ENCODE results near the gene FGFRL1. TPM values are rescaled to one million over a fixed set of nuclear protein-coding genes. Genes with fewer than 3 reads are reported as not detected.

Gene FGFRL1
- total RNA-seq, 6 experiments from 2014 or later = 27.9 to 60.1 (median 45.7) TPM

- Histone ChIP-seq H3K27ac (no peak overlapping the region), H3K4me3 (no peak overlapping the region), H3K27me3 (no peaks in the 10 kb centered on the region), H3K36me3 (peaks cover 0 to 17% (median 4%) of the 10 kb centered on the region in 4 donors), H3K9me3 (no peaks in the 10 kb centered on the region), H3K4me1 (peaks cover 0 to 31% (median 13%) of the 10 kb centered on the region in 4 donors)
- TF ChIP-seq POLR2A (IDR thresholded peaks at IDR 0.05) (no peak), CTCF (IDR thresholded peaks at IDR 0.05) (no peak)
- no CpG with 5 or more reads among the region's 69 CpGs for WGBS (ENCODE audit: insufficient coverage, low coverage, low lambda C conversion rate, missing lambda C conversion rate)
- DNase-seq (no peak), ATAC-seq (no peak)
- intact Hi-C loops (cut with DNase I) = no loop called here
Observed at GRCh38 chr4:988726-989721, 22.4 kb upstream of the FGFRL1 start.

DNA sequence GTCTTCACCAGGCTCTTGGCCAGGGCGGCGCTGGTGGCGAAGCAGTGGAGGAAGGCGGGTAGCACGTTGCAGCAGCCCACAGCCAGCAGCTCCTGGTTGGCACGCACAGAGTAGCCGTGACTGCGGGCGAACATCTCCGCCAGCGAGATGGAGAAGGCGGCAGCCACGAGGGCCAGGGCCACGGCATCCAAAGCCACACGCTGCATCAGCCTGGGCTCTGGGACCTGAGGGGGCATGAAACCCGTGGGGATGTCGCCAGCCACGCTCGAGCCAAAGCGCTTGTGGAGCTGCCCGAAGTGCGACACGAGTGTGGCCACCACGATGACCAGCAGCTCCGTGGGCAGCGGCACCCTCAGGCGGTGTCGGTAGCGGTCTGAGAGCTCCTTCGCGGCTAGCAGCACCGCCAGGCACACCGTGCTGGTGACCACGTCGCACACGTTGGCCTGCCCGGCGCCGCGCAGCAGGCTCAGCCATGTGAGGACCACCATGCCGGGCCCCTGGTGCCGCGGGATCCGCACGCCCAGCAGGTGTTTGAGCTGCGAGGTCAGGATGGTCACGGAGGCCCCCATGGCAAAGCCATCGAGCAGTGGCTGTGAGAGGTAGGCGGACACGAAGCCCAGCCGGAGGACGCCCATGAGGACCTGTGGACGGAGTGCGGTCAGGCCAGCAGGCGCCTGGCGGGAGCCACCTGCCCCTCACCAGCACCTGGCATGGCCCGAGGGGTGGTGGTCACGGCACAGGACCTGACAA lies 21.5 kb upstream of the FGFRL1 start:
- Histone ChIP-seq H3K36me3 (peaks cover 0 to 17% (median 4%) of the 10 kb centered on the region in 4 donors), H3K27ac (no peak overlapping the region), H3K4me1 (peaks cover 0 to 39% (median 15%) of the 10 kb centered on the region in 4 donors), H3K27me3 (no peaks in the 10 kb centered on the region), H3K4me3 (no peak overlapping the region), H3K9me3 (no peaks in the 10 kb centered on the region)
- peak in 1 of 3 donors; percentile 22 for DNase-seq
- ATAC-seq = no peak
- 87% methylated on average over 3 of the region's 58 CpGs for WGBS (ENCODE audit: insufficient coverage, low coverage, low lambda C conversion rate, missing lambda C conversion rate)
- TF ChIP-seq POLR2A (IDR thresholded peaks at IDR 0.05) (no peak), CTCF (IDR thresholded peaks at IDR 0.05) (no peak)
- intact Hi-C loops (cut with DNase I) = no loop called here

- H3K9me3 ChIP-seq = no peaks in the 10 kb centered on the region
- 47% methylated on average over 2 of the region's 26 CpGs for WGBS (ENCODE audit: insufficient coverage, low coverage, low lambda C conversion rate, missing lambda C conversion rate)
- no peak overlapping the region for H3K4me3 ChIP-seq
- no peak for TF ChIP-seq CTCF (IDR thresholded peaks at IDR 0.05)
- no peak for TF ChIP-seq POLR2A (IDR thresholded peaks at IDR 0.05)
- H3K27ac ChIP-seq = peak overlapping the region in 1 of 3 donors; percentile 97
- H3K27me3 ChIP-seq = no peaks in the 10 kb centered on the region
- peaks cover 0 to 32% (median 10%) of the 10 kb centered on the region in 4 donors for H3K4me1 ChIP-seq
- DNase-seq = peak in 1 of 3 donors; percentile 21
- ATAC-seq = no peak
- intact Hi-C loops (cut with DNase I) = no loop called here
- H3K36me3 ChIP-seq = peaks cover 0 to 17% (median 4%) of the 10 kb centered on the region in 4 donors
Observed at GRCh38 chr4:990746-991367, 20.6 kb upstream of the FGFRL1 start.

Measured in right lobe of liver (tissue), 6 donors.